Measurements from ENCODE around the gene GIT1.

- TF ChIP-seq EZH2 (IDR thresholded peaks at IDR 0.05; ENCODE audit: borderline replicate concordance, low read length) (no peak), CTCF (IDR thresholded peaks at IDR 0.05; ENCODE audit: low read length) (no peak)
Observed at GRCh38 chr17:29557085-29557738, 32.2 kb downstream of the GIT1 start.
